Right lobe of liver (tissue), 6 donors: ENCODE measurements around the gene ANO6. TPM values are rescaled to one million over a fixed set of nuclear protein-coding genes. Genes with fewer than 3 reads are reported as not detected.
"Not testable (repeated sequence)": the region's sequence is repeated elsewhere in the genome, so short reads cannot be mapped to it uniquely, and the experiment has no call there.

ENCODE experiments used
- ATAC-seq, 4 donors: fragments of 200-7000 bp; cut with Tn5 transposase; one replicate each; pipeline ENCODE4 v1.9.1; 2020; ENCODE audit warnings: mild to moderate bottlenecking in 4 of 4, moderate library complexity in 4 of 4
- DNase-seq, 3 donors: peaks; one replicate each; pipeline ENCODE4 v3.0.0-alpha.2; 2020
- H3K27ac ChIP-seq, 3 donors: fragments of 200-600 bp; one replicate each; pipeline ENCODE4 v1.8.0; 2022
- H3K27me3 ChIP-seq, 2 donors: fragments of 200-600 bp; one replicate each; pipeline ENCODE4 v1.8.0; 2022
- H3K36me3 ChIP-seq, 4 donors: fragments of 200-600 bp; sonication (generic) in 1 of 4; one replicate each; pipeline versions ENCODE4 v1.5.1 to v1.8.0; 2017 to 2022; ENCODE audit warnings: control low read depth in 1 of 4
- H3K4me1 ChIP-seq, 4 donors: fragments of 200-600 bp; sonication (generic) in 1 of 4; one replicate each; pipeline versions ENCODE4 v1.5.1 to v1.8.0; 2017 to 2022; ENCODE audit warnings: control low read depth in 1 of 4
- H3K4me3 ChIP-seq, 3 donors: fragments of 200-600 bp; one replicate each; pipeline ENCODE4 v1.8.0; 2022
- H3K9me3 ChIP-seq, 4 donors: fragments of 200-600 bp; sonication (generic) in 1 of 4; one replicate each; pipeline versions ENCODE4 v1.5.1 to v1.8.0; 2017 to 2022; ENCODE audit warnings: control low read depth in 1 of 4
- POLR2A ChIP-seq: fragments of 450-650 bp; IDR thresholded peaks from one replicate; pipeline ENCODE4 v1.6.1; 2017; ENCODE audit warnings: antibody characterized with exemption, mild to moderate bottlenecking
- WGBS: methylation state at CpG from one replicate; pipeline ENCODE4 v1.1.6; 2018; ENCODE audit warnings: low coverage, low lambda C conversion rate; ENCODE audit not compliant: insufficient coverage; ENCODE audit errors: missing lambda C conversion rate; 5-methylcytosine and 5-hydroxymethylcytosine counted together
- intact Hi-C, 2 donors: fragments of 100-400 bp; cut with DNase I; formaldehyde crosslinking; loops; one replicate each; pipeline versions ENCODE4 v1.11.2 to v1.14.1; 2022
- total RNA-seq, 6 experiments: library from RNA; depleted of rRNA in 2 of 6; stranded (reverse); fragments of >200 nt in 2 of 6; fragmentation: NEBNext Ultra II Directional in 3 of 6; extraction: Animal tissue kit (Norgen Biotek cat#: 25700) in 3 of 6; gene quantifications; one replicate each; pipeline versions ENCODE4 v1.1.0 to v1.2.4, GENCODE V29; 2016 to 2023
- TF ChIP-seq, protein P1 (sequence below), 4 donors: fragments of 200-600 bp in 3 of 4; fragments of 450-650 bp in 1 of 4; IDR thresholded peaks; one replicate each; pipeline versions ENCODE4 v1.5.1 to v1.8.0; 2016 to 2022; ENCODE audit warnings: antibody characterized with exemption in 4 of 4, mild to moderate bottlenecking in 2 of 4
- donor health status: DM: no; HTN: yes; CAD: no.
- donor health status: DM: no; HTN: no; CAD: no.
- donor health status: DM: no; HTN: no; CAD: no.
- donor health status: DM: no; HTN: yes; CAD: no.
- donor health status: DM: no; HTN: yes; CAD: no.

ANO6 gene
- total RNA-seq, 6 experiments from 2014 or later, result 41.8 to 78.5 (median 48.9) TPM

DNA sequence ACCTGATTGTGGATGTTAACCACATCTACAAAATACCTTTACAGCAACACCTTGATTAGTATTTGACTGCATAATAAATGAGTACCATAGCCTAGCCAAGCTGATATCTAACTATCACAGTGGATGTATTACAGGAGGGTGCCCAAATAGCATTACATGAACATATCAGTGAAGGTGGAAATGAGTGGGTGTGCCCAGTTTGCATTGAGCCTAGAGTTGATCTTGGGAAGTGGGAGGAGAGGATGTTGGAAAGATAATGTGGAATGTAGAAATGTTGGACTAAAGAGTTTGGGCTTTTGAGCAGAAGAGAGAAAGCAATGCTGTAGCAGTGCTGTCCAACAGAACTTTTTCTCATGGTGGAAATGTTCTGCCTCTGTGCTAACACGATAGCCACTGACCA lies 98.9 kb downstream of the ANO6 start:
- TF ChIP-seq, protein P1, sequence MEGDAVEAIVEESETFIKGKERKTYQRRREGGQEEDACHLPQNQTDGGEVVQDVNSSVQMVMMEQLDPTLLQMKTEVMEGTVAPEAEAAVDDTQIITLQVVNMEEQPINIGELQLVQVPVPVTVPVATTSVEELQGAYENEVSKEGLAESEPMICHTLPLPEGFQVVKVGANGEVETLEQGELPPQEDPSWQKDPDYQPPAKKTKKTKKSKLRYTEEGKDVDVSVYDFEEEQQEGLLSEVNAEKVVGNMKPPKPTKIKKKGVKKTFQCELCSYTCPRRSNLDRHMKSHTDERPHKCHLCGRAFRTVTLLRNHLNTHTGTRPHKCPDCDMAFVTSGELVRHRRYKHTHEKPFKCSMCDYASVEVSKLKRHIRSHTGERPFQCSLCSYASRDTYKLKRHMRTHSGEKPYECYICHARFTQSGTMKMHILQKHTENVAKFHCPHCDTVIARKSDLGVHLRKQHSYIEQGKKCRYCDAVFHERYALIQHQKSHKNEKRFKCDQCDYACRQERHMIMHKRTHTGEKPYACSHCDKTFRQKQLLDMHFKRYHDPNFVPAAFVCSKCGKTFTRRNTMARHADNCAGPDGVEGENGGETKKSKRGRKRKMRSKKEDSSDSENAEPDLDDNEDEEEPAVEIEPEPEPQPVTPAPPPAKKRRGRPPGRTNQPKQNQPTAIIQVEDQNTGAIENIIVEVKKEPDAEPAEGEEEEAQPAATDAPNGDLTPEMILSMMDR (IDR thresholded peaks at IDR 0.05), result no peak
- TF ChIP-seq POLR2A, result no peak
- Histone ChIP-seq H3K36me3 (no peaks in the 10 kb centered on the region), H3K9me3 (no peaks in the 10 kb centered on the region), H3K4me3 (no peak overlapping the region), H3K27me3 (no peaks in the 10 kb centered on the region), H3K4me1 (no peaks in the 10 kb centered on the region), H3K27ac (no peak overlapping the region)
- ATAC-seq (no peak), DNase-seq (no peak)
- WGBS, result 100% methylated on average over 1 of the region's 1 CpG
- intact Hi-C loops, result no loop called here

DNA sequence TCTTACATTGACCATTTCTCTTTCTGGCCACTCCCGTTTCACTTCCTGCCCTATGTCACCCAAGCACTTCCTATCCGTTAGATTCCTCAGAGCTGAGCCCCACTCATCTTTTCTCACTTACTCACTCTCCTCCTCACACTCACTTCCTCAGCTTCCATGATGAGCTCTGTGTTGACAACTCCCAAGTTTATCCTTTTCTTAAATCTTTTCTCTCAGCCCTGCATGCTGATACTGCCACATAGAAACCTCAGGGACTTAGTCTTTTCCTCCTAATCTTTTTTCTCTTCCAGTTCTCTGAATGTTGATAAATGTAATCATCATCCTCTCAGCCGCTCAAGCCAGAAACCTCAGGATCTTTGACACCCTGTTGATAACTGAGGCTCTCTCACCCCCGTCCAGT lies 99.6 kb downstream of the ANO6 start:
- TF ChIP-seq, protein P1 (IDR thresholded peaks at IDR 0.05), result no peak
- TF ChIP-seq POLR2A, result no peak
- intact Hi-C loops, result no loop called here
- no peak for DNase-seq
- no peaks in the 10 kb centered on the region for H3K36me3 ChIP-seq
- 84% methylated on average over 3 of the region's 4 CpGs for WGBS
- no peak overlapping the region for H3K27ac ChIP-seq
- no peaks in the 10 kb centered on the region for H3K9me3 ChIP-seq
- H3K4me1 ChIP-seq, result no peaks in the 10 kb centered on the region
- H3K4me3 ChIP-seq, result no peak overlapping the region
- no peak for ATAC-seq
- H3K27me3 ChIP-seq, result no peaks in the 10 kb centered on the region

DNA sequence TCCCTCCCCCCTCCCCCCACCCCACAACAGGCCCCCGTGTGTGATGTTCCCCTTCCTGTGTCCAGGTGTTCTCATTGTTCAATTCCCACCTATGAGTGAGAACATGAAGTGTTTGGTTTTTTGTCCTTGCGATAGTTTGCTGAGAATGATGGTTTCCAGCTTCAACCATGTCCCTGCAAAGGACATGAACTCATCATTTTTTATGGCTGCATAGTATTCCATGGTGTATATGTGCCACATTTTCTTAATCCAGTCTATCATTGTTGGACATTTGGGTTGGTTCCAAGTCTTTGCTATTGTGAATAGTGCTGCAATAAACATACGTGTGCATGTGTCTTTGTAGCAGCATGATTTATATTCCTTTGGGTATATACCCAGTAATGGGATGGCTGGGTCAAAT lies 101.4 kb downstream of the ANO6 start:
- DNase-seq, H3K27ac ChIP-seq, ATAC-seq, H3K9me3 ChIP-seq, H3K4me3 ChIP-seq, H3K36me3 ChIP-seq, H3K4me1 ChIP-seq, H3K27me3 ChIP-seq, intact Hi-C loops: not testable (repeated sequence)
- WGBS, result 96% methylated on average over 2 of the region's 3 CpGs

DNA sequence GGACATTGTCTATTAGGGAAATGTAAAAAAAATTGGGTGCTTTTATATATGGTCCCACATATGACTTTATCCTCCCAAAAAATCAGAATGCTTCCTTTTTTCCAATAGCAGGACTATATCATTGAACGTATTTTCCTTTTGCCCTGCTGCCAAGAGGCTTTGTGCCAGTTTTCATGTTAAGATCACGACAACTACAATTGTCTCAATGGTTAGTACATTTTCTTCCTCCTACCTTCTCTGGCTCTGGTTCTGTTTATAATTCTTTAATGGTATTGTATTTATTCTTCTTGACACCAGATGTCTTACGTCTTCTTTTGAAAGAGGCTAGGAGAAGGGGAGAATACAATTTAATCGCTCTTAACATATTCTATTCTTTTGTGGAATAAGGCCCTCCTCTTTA lies 106.9 kb downstream of the ANO6 start:
- Histone ChIP-seq H3K36me3 (no peaks in the 10 kb centered on the region), H3K27me3 (no peaks in the 10 kb centered on the region), H3K9me3 (no peaks in the 10 kb centered on the region), H3K4me3 (no peak overlapping the region), H3K4me1 (no peaks in the 10 kb centered on the region), H3K27ac (no peak overlapping the region)
- DNase-seq (no peak), ATAC-seq (no peak)
- WGBS, result 87% methylated on average over 4 of the region's 4 CpGs
- intact Hi-C loops, result no loop called here
- TF ChIP-seq POLR2A, result no peak
- TF ChIP-seq, protein P1 (IDR thresholded peaks at IDR 0.05), result no peak

DNA sequence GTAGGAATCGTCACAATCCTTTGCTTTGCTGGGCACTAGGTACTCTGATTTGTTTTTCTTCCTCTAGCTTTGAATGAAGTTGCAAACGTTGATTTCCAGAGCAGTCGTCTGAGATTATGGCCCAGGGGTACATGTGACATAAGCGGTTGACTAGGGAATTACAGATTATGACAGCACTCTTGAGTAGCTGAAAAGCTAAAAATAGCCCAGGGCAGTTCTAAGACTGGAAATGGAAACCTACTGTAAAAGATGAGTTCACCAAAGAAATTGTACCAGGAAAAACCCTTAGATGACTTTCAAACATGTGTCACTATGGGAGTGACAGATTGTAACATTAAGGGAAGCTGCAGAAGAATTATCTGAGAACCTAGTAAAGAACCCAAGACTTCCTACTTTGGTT lies 108.5 kb downstream of the ANO6 start:
- no peak for ATAC-seq
- Histone ChIP-seq H3K27me3 (no peaks in the 10 kb centered on the region), H3K4me1 (peaks cover 0 to 7% (median 2%) of the 10 kb centered on the region in 4 donors), H3K4me3 (no peak overlapping the region), H3K27ac (no peak overlapping the region), H3K36me3 (no peaks in the 10 kb centered on the region), H3K9me3 (no peaks in the 10 kb centered on the region)
- intact Hi-C loops, result no loop called here
- TF ChIP-seq POLR2A, result no peak
- no peak for DNase-seq
- WGBS, result 55% methylated on average over 4 of the region's 4 CpGs

DNA sequence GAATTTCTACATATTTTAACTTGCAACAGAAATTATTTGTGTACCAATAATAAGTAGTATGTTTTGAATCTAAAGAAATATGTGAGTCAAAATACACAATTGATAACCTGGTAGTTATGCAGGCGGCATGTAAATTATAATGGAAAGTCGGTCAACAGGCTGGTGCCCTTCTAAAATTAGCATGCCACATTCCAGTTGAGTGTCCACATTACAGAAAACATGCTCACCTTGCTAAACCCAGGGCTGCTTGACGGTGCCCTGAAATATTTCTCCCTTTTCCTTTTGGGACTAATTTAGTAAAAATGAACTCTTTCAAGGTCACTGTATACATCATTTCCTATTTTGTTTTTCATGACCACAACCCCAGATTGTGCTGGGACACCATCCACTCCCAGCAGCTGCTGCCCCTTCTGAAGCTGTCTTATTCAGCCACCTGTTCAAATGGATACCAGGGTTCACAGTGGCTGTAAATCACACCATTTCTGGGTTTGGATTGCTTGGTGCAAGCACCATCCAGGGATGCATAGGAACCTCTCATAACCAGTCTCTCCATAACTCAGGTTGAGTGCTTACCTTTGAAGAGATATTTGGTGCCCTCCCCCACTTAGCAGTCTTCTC lies 110.6 kb downstream of the ANO6 start:
- DNase-seq (no peak), ATAC-seq (no peak)
- no peak overlapping the region for H3K4me3 ChIP-seq
- H3K9me3 ChIP-seq, result no peaks in the 10 kb centered on the region
- peaks cover 0 to 10% (median 2%) of the 10 kb centered on the region in 4 donors for H3K4me1 ChIP-seq
- TF ChIP-seq, protein P1 (IDR thresholded peaks at IDR 0.05), result no peak
- no peak for TF ChIP-seq POLR2A
- 91% methylated on average over 3 of the region's 3 CpGs for WGBS
- no peaks in the 10 kb centered on the region for H3K36me3 ChIP-seq
- intact Hi-C loops, result no loop called here
- no peaks in the 10 kb centered on the region for H3K27me3 ChIP-seq
- H3K27ac ChIP-seq, result no peak overlapping the region
